ENCODE results near the gene PPP2R3B. TPM values are rescaled to one million over a fixed set of nuclear protein-coding genes. Genes with fewer than 3 reads are reported as not detected.

Gene PPP2R3B
- total RNA-seq, 1 donor from 2014 or later = 35.4 TPM

- DNase-seq (ENCODE audit: low spot score) = no peak
- intact Hi-C loops (cut with DNase I) = no loop called here
- peak; percentile 61 for ATAC-seq
These were observed 12.9 kb downstream of the PPP2R3B start for GRCh38 chrX:373641-374471.

DNA sequence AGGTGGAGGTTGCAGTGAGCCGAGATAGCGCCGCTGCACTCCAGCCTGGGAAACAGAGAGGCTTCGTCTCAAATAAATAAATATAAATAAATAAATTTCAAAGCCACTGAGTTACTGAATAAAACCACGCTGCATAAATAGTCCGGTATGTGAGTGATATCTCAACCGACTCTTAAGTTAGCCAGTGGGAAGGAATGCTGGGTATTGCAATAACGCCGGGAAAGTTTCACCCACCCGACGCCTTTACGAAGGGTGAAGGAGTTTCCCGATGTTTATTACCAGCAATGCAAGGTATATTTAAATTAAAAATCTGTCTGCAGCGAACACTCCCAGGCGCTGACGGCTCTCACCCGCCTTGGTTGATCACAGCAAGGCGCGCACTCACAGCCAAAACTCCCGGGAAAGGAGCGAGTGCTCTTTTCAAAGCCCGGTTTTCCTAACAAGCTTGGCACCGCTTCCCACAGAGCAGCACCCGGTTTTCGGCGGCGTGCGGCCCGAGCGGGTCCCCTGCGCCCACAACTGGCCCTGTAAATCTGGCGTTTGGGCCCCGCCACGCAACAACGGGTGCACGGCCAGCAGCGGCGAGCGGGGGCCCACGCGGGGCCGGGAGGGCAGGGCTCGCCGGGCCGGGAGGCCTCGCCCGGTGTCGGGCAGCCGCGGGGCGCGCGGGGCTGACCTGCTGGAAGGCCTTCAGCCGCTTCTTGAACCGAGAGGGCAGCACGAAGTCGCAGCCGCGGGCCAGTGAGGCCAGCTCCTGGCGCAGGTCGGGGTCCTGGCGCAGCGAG, 13.7 kb downstream of the PPP2R3B start:
- intact Hi-C loops (cut with DNase I) = no loop called here
- DNase-seq (ENCODE audit: low spot score) (no peak), ATAC-seq (no peak)

GRCh38 chrX:371907-372306, 14.8 kb downstream of the PPP2R3B start:
- intact Hi-C loops (cut with DNase I) = loop anchor here (2.0 kb wide), 1 partner anchor 49 kb away; no protein-coding TSS in a partner anchor
- ATAC-seq (no peak), DNase-seq (ENCODE audit: low spot score) (no peak)

DNA sequence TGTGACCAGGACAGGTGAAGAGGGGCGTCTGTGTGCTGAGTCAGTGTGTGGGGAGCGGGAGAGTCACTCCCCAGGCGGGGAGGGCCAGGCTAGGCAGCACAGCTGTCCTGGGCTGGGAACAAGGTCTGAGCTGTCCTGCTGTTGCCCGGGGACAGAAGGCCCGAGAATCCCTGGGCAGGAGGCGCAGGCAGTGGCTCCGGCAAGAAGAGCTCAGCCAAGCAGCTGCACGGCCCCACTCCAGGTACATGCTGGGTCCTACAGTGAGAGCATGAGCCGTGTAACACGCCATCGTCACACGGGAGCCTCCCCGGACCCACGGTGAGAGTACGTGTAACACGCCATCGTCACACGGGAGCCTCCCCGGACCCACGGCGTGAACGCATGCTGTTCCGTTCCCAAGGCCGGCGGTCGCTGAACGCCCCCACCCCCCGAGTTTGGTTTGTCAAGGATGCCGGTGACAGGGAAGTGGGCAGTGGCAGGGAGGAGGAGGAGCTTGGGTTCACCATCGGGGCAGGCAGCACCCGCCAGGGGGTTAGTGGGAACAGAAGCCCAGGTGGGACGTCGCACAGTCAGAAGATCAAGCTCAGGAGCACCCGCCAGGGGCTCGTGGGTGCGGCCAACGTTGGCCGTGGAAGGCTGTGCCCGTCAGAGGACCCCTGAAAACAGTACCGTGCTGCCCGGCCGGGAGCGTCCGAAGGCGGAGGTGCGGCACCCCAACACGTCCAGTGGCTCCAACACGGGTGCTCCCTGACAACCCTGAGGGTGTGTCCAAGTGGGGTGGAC, 15.6 kb downstream of the PPP2R3B start:
- no peak for DNase-seq (ENCODE audit: low spot score)
- ATAC-seq = peak; percentile 32
- intact Hi-C loops (cut with DNase I) = loop anchor here (2.0 kb wide), 1 partner anchor 50 kb away; no protein-coding TSS in a partner anchor

- ATAC-seq (peak; percentile 10), DNase-seq (ENCODE audit: low spot score) (no peak)
- intact Hi-C loops (cut with DNase I) = loop anchor here (2.0 kb wide), 1 partner anchor 50 kb away; no protein-coding TSS in a partner anchor
These were observed 16.3 kb downstream of the PPP2R3B start for GRCh38 chrX:370244-370962.

GRCh38 chrX:369563-370101, 17.1 kb downstream of the PPP2R3B start:
- ATAC-seq = no peak
- intact Hi-C loops (cut with DNase I) = loop anchor here (2.0 kb wide), 1 partner anchor 51 kb away; no protein-coding TSS in a partner anchor
- no peak for DNase-seq (ENCODE audit: low spot score)

DNA sequence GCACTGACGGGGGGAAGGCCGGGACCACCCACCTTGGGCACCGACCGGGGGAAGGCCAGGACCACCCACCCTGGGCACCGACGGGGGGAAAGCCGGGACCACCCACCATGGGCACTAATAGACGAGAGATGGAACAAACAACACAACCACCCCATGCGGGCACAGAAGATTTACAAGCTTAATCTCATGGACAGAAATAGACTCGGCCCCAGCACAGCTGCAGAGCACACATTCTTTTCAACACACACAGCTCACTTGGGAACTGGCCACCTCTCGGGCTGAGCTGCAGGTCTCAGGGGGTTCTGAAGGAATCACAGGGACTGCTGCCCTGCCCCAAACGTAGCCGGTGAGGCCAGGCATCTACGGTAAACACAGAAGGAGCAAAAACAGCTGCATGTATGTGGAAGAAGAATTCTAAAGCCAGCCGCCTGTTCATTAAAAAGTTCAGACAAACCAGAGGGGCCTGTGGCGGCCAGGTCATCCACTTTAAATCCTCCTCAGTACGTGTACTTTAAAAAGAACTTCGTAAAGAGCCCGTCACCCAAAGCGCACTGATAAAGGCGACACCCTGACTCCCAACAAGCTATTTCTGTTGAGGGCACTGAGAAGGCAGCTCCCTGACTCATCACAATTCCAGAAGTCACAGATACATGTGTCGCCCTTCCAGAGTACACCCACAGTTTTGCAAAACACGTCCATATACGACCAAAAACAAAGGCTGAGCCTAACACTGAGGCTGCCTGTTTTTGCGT, 17.7 kb downstream of the PPP2R3B start:
- DNase-seq (ENCODE audit: low spot score) = no peak
- intact Hi-C loops (cut with DNase I) = no loop called here
- ATAC-seq = no peak

DNA sequence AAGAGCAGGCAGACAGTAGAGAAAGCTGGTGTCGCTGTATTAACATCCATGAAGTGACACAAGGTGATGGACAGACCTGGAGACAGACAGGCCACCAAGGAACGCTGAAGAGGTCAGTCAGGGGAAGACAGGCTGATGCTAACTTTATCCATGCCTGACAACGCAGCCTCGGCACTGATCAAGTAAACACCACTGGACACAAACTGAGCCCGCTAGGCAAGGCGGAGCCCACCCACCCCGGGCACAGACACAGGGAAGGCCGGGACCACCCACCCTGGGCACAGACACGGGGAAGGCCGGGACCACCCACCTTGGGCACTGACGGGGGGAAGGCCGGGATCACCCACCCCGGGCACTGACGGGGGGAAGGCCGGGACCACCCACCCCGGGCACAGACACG, 18.8 kb downstream of the PPP2R3B start:
- DNase-seq (ENCODE audit: low spot score) (no peak), ATAC-seq (no peak)
- intact Hi-C loops (cut with DNase I) = no loop called here

DNA sequence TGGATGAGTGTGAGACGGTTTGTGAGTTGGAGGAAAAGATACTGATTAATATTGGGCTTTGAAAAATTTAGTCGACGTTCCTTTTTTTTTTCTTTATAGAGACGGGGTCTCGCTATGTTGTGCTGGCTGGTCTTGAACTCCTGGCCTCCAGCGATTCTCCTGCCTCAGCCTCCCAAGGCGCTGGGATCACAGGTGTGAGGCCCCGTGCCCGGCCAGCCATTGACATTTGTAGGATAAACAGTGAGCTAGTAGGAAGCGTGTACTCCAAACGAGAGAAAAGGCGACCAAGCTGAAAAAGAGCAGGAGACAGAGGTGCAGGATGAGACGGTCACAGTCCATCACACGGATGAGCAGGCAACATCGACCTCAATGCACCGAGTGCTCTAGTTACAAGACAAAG, 19.4 kb downstream of the PPP2R3B start:
- intact Hi-C loops (cut with DNase I) = no loop called here
- DNase-seq (ENCODE audit: low spot score) (no peak), ATAC-seq (no peak)

DNA sequence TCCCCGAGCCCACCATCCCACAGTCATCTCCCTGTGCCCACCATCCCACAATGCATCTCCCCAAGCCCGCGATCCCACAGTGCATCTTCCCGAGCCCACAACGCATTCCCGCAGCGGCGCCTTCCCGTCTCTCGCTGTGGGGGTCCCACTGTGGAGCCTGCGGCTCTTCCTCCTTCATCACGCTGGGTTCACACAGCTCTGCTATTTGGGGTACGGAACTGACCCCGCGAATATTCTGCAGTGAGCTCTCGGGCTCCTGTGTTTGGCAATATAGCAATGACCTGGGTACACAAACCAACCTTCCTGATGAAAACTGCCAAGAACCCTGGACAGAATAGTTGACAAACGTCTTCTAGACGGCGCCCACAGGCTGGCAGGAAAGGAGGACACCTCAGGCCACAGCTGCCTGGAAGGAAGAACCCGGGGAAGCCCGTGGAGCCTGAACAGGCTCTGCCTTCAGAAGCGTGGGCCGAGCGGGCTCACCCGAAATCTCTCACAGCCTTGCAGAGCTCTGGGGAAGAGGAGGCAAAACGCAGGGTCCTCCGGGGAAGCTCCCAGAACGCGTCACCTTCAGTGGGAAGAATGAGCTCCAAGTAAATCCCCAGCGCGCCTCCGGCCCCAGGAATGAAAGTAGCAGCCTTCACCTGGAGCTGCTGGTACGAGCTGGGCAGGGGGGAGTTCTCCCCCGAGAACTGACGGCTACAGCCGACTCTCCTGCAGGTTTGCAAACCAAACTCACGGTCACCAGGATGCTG, 22.9 kb downstream of the PPP2R3B start:
- DNase-seq (ENCODE audit: low spot score) = no peak

DNA sequence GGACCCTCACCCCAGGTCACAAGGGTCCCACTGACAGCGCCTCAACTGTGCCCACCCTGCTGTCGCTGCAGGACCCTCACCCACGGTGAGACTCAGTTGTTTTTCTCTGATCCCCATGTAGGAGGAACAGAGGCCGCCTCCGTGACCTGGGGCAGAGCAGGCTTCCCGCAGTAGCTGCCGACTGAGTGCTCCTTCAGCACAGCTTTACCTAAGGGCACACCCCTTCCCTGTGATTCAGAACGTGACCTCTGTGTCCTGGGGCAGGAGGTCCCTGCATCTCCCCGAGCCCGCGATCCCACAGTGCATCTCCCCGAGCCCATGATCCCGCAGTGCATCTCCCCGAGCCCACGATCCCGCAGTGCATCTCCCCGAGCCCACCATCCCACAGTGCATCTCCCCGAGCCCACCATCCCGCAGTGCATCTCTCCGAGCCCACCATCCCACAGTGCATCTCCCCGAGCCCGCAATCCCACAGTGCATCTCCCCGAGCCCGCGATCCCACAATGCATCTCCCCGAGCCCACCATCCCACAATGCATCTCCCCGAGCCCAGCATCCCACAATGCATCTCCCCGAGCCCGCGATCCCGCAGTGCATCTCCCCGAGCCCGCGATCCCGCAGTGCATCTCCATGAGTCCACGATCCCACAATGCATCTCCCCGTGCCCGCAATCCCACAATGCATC, 23.6 kb downstream of the PPP2R3B start:
- ATAC-seq (no peak), DNase-seq (ENCODE audit: low spot score) (no peak)
- intact Hi-C loops (cut with DNase I) = no loop called here

More for the DNA sequence above, 22.9 kb downstream of the PPP2R3B start:
- intact Hi-C loops (cut with DNase I) = no loop called here
- ATAC-seq = no peak

- ATAC-seq (no peak), DNase-seq (ENCODE audit: low spot score) (no peak)
- intact Hi-C loops (cut with DNase I) = no loop called here
These were observed 24.4 kb downstream of the PPP2R3B start for GRCh38 chrX:362351-362750.

- intact Hi-C loops (cut with DNase I) = no loop called here
- DNase-seq (ENCODE audit: low spot score) (no peak), ATAC-seq (no peak)
These were observed 25.2 kb downstream of the PPP2R3B start for GRCh38 chrX:361231-362145.

GRCh38 chrX:360496-361150, 26.1 kb downstream of the PPP2R3B start:
- ATAC-seq (no peak), DNase-seq (ENCODE audit: low spot score) (no peak)
- intact Hi-C loops (cut with DNase I) = no loop called here

- no peak for ATAC-seq
- no peak for DNase-seq (ENCODE audit: low spot score)
- intact Hi-C loops (cut with DNase I) = no loop called here
These were observed 28.0 kb downstream of the PPP2R3B start for GRCh38 chrX:358651-359143.

Measured in sciatic nerve (tissue), 2 donors.